Glomerular visceral epithelial cell (primary cell): ENCODE measurements around the gene PLCB1.
A peak's percentile ranks its signal among the peaks of the same experiment; 100 is the strongest.

Experiments
- DNase-seq: peaks from one replicate; pipeline ENCODE4 v3.0.0-alpha.2; 2016; ENCODE audit errors: extremely low spot score

The PLCB1 gene

DNA sequence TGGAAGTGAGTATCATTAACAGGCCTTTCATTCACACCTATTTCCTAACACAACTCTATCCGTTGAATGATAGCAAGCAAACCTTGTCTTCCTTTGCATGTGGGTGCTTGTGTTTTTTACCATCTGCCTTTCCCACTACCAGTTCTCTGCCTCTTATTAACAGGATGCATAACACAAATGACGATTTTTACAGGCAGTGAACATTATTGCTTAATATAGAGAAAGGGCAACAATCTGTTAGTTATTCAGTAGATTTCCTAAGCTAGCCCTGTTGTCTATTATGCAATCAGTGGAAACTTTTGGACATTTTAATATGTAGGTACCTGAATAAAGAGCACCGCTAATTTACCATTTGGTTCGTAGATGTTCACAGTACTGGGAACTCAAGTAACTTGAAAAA, 588.0 kb downstream of the PLCB1 start:
- DNase-seq = no peak

DNA sequence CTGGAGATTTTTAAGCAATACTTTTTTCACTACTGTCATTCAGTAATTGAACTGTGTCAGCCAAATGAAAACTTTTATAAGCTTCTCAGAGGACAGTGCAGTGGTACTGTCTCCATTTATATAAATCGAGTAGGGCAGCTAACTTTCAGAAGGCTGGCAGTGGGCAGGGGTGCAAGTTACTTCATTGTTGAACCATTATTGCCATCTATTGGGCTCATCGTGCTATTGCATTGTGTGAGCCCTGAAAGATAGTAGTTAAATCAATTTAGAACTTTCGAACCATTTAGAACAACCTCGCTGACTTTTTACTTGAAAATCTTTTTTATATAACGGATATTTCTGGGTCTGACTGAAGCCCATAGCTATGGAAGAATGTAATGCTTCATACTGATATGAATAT, 589.0 kb downstream of the PLCB1 start:
- DNase-seq = peak; percentile 72

DNA sequence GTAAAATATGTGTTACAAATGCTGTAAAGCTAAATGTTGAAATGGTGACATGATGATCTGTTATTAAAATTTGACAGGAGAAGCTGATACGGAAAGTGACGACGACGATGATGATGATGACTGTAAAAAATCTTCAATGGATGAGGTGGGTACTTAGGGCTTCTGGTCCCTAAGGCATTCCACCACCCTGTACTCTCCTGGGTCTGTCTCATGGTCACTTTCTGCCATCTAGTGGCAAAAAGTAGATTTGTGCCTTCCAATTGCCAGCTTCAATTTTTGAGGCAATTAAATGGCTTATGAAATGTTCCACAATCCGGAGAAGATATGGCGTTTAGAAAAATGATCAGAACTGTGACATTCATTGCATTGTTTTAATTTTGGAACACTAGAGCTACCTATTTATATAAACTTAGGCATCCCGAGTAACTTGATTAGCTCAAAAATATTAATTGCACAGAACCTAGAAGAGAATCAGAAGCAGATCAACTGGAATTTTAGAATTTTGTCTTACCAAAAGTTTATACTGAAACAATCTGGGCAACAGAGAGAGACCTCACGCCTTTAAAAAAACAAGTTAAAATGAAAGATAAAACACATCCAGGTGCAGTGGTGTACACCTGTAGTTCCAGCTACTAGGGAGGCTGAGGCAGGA, 590.3 kb downstream of the PLCB1 start:
- peak; percentile 77 for DNase-seq

DNA sequence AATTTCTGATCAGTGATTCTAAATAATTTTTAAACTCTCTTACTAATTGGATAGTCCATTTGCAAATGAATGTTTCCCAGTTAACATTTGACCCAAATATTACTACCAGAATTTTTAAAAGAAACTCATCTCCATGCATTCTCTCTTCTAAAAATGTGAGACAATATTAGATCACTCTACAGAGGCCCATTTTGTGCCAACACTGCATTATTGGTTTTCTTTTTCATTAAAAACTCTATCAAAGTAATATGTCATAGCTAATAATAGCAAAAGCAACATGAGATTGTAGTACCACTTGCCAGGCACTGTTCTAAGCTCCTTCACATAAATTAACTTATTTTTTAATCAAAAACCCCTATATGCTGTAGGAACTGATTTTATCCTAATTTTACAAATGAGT, 591.2 kb downstream of the PLCB1 start:
- no peak for DNase-seq

DNA sequence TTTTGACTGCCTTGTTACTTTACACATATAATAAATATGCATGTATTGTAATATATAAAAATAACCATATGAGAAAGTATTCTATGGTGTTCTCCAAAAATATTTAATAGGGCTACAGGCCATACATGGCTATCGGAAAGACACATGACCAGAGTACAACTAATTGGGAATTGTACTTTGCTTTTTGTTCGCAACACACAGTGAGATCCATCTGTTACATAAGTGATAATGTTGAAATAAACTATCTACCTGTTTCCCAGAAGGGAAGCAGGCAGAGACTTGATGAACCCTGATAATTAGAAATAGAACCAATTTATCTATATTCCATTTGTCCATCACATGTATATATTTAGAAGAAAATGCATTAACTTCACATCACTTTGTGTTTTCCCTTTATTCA, 592.8 kb downstream of the PLCB1 start:
- DNase-seq = no peak

DNA sequence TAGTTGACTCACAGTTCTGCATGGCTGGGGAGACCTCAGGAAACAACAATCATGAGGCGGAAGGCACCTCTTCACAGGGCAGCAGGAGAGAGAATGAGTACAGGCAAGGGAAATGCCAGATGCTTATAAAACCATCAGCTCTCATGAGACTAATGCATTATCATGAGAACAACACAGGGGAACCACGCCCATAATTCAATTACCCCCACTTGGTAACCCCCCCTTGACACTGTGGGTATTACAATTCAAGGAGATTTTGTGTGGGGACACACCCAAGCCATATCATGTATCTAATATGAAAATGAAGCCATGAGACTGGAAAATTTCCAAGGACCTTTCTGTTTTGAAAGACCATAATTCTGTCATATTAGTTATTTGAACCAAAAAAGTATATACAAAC, 594.4 kb downstream of the PLCB1 start:
- DNase-seq = no peak

DNA sequence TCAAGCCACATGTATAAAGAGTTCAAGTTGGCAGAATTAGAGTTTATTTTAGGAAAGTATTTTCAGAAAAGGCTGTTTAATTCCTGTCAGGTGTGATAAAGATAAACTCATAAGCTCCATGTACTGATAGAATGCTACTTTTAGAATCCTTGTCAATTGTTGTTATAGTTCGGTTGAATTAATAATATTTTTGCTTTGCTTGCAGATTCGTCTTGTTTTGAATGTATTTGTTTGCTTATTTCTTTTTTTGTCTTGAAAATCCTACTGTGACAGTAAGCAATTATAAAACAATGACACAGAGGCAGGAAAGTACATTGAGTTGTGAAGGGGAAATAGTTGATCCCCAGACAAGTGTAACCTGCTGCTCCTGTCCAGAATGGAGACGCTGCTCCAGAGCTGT, 602.9 kb downstream of the PLCB1 start:
- no peak for DNase-seq

DNA sequence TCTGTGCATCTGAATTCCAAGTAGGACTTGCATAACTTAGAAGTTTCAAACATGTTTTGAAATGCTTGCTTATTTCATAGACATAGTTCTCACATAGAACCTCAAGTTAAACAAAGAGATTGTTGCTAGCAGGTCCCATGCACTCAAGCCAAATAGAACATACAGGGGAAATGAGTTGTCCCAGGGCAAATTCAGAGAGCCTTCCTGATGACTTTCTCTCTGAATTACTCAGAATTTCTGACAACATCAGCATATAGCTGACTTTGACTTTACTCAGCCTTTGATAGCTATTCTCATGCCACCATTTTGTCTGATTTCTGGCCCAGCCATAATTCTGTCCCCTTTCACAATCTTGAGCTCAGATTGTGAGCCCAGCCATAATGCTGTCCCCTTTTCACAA, 603.6 kb downstream of the PLCB1 start:
- no peak for DNase-seq

DNA sequence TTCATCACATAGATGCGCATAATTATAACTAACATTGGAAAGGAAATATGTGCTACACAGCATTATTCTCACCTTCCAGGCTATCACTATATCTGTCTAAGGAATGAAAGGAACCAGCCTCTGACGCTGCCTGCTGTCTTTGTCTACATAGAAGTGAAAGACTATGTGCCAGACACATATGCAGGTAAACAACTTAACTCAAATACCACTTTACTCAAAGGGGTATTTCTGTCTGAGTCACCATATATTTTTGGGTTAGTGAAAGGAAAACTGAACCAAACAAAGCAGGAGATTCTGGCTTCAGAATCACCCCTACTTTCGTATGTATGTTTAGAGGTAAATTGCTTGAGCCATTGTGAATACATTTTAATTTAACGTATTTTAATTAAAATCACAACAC, 608.2 kb downstream of the PLCB1 start:
- no peak for DNase-seq

DNA sequence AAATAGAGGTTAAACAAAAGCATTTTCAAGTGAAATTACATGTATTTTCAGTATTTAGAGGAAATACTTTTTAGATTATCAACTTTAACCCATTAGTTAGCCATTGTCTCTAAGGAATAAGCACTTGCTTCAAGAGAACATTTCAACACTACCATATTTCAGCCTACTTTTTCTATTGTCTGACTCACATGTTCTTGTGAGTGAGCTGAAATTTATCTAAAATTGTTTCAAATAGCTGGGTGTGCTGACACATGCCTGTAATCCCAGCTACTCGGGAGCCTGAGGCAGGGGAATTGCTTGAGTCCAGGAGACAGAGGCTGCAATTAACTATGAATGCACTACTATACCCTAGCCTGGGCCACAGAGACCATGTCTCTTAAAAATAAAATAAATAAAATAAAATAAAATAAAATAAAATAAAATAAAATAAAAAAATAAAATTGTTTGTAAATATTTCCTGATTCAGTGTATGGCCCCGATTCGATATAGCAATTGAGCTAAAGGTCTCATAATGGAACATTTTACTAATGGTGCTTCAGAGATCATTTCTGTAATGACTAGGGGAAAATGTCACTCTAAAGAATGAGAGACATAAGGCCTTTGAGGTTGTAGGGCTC, 612.3 kb downstream of the PLCB1 start:
- no peak for DNase-seq

DNA sequence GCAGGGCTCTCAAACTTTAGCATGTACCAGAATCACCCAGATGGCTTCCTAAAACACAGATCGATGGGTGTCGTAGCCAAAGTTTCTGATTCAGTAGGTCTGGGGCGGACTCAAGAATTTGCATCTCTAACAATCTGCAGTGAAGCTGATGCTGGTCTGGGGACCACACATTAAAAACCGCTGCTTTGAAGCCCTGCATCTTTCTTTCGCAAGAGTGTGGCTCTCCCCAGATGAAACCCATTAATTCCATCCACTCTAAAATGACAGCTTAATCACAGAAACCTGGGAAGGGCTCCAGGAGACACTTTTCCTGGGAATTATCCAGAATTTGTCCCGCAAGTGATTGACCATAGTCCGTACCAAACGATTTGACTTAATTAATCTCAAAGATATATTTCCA, 617.0 kb downstream of the PLCB1 start:
- no peak for DNase-seq

DNA sequence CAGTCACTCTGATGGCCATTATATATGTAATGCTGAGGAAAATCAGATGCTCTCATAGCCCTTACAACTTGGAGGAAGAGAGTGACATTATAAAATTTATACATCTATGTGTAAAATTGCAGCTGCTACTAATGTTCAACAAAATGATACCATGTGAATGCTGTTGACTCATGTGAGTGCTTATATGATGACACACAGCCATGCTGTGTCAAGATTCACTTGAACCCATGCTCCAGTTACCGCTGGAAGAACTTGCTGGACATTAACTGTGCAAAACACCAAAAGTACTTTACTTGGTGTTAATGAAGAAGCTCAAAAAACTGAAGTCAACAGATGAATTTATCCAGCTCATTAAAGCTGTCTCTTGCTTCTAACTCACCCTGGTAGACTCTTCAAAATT, 617.9 kb downstream of the PLCB1 start:
- DNase-seq = no peak

DNA sequence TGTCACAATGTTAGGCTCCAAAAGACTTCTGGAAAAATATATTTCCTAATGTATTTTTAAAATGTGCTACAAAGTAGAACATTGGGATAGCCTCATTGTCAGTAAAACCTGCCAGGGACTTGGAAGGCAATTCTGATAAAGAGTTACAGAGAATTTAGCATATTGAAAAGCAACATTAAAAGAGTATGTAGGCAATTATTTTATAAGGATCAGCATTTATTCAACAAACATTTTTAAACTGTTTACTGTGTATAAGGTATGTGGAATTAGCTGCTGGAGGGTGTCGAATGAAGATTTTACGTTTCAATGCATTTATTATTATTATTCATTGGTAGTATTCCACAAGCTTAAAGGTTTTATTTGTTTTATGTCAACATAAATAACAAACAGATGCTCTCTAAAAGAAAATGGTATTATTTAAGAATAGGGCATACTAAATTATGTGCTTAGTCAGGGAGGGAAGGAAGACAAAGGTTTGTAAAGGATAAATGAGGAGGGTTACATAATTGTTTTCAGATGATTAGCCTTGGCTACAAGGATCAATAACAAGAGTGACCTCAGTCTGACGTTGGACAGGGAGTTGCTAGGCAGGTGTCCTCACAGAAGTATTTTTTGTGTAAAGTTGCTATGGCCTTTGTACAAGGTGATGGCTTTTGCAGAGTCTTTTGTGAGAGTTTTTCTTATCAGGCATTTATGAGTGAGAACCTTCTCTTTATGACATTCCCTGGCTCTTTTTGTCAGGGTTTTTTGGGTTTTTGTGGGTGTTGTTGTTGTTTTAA, 623.5 kb downstream of the PLCB1 start:
- DNase-seq = no peak

DNA sequence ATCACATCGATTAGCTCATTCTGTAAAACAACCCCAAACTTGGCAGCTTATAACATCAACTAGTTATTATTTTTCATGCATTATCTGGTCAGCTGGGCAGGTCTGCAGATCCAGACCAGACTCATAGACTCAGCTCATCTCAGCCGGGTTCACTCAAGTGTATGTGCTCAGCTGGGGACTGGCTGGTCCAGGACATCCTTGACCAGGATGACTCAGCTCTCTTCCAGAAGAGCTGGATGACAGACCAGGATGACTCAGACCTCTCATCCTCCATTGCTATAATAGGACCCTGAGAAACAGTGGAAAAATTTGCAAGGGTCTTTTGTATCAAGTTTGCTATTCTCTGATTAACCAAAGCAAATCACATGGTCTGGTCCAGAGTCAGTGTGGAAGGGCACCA, 624.3 kb downstream of the PLCB1 start:
- peak; percentile 96 for DNase-seq

DNA sequence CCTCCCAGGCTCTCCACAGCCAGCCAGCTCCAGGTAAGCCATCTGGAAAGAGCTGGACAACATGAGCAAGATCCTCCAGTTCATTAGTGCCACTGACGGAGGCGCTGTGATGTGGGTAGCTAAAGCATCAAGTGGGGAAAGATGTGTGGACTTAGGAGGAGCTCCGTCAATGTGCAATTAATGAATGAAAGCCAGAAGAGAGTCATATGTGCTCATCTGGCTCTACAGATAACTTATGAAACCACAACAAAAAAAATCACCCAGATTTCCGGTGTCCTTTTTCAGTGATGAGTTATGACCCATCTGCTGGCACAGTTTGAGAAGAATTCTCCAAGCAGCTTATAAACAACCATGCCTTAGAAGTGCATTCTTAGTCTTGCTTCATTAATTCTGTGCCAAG, 625.1 kb downstream of the PLCB1 start:
- DNase-seq = peak; percentile 93

DNA sequence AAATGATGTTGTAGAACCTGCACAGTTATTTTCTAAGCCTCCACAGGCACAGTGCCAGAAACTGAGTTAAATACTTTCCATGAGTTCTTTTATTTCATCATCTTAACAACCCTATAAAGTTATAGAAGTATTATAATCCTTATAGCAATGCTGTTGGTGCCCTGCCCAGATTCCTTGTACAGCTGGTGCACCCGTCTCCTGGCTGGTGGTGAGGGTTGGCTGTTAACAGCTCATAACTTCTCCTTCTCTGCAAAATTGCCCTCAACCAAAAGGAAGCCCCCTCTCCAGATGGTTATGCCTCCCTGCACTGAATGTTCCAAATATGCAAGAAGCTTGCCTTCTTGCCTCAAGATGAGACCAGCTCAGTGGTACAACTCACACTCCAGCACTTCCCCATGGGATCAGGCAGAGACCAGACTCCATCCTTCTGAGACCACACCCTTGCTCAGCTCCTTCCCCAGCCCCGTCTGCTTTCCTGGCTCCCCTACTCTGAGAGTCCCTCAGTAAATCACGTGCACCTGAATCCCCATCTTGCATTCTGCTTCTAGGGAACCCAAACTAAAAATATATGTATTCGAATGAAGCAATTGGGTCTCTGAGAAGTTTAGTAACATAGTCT, 632.4 kb downstream of the PLCB1 start:
- no peak for DNase-seq

DNA sequence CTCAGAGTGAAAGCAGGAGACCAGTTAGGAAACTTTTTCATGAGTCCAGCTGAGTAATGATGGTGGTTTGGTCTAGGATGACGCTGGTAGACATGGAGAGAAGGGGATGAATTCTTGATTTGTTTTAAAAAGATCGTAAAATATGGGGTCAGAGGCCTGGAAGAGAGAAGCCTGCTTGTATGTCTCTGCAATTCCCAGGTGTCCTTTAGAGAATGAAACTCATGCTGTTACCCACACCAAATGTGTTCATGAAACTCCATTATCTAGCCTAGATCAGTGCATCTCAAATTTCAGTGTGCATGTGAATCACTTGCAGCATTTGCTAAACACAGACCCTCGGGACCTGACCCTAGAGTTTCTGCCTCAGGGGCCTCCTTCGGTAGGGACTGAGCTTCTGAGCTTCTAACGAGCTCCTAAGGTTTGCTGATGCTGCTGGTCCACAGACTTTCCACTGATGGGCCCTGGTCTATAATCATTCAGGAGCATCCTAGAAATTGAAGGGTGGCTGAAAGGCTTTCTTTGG, 634.9 kb downstream of the PLCB1 start:
- no peak for DNase-seq

DNA sequence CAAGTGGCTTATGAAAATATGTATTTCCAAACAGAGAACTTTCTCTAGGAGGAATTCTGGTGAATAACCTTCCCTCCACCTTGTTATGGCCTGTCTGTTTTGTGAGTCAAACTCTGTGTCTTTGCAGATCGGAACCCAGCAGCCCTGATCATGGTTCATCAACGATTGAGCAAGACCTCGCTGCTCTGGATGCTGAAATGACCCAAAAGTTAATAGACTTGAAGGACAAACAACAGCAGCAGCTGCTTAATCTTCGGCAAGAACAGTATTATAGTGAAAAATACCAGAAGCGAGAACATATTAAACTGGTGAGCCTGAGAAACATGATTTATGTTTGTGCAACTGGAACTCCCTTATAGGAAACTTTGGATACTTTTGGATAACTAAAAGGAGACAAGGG, 642.3 kb downstream of the PLCB1 start:
- no peak for DNase-seq

DNA sequence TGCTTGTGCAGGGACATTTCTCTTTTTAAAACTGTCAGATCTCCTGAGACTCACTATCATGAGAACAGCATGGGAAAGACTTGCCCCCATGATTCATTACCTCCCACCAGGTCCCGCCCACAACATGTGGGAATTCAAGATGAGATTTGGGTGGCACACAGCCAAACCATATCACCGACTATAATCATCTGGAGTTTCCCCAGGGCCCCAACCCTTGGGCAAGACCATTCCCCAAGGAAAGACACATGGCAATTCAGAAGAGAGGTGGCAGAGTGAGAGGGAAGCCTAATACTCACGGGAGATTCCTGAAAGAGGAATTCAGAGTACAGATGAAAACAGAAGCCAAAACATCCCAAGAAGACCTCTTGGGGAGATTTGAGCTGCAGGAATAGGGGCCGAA, 645.8 kb downstream of the PLCB1 start:
- peak; percentile 49 for DNase-seq

DNA sequence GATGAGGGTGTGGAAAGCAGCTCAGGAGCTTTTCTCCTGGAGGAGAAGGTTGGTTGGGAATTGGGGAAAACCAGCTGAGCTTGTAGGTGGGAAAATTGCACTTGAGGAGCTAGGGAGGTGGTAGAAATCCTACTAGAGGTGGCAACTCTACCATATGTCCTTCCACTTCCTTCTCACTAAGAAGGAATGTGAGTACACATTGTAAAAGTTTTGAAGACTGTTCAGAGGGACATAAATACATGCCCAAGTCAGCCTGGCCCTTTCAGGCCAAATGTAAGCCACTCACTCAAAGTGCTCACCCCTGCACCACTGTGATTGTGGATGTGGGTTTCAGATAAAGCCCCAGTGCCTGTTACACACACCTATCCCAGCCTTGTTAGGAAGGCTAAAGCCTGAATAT, 646.3 kb downstream of the PLCB1 start:
- DNase-seq = no peak

DNA sequence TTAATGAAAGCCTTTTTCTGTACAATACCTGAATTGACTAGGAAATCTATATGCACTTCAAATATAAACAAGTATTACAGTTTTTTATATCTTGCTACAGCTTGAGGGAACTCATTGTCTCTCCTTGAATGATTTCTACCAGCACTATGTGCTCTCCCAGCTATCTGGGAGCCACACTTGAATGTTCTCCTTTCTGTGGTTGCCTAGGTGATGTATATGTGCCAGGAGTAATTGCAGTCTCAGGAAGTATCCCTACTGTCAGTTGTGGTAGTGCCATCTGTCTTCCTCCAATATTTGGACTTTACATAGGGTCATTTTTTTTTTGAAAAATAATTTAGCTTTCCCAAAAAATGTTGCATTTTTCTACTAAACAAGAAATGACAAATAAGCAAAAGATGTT, 648.8 kb downstream of the PLCB1 start:
- no peak for DNase-seq

DNA sequence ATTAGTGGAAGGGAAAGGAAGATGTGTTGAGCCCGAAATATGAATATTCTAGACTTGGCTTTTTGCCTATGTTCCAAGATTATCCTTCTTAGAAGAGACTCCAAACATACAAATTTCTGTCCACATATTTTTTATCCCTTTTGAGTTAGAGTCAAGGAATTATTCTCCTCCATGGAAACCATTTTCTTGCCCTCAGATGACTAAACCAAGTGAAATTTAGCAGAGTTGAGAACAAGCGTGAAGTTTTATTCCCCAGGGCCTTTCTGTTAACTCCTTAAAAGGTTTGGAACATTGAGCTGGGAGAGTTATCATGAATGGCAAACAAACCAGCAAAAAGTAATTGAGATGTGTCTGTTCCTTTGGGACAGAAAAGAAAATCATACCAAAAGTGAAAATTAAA, 650.7 kb downstream of the PLCB1 start:
- DNase-seq = no peak

DNA sequence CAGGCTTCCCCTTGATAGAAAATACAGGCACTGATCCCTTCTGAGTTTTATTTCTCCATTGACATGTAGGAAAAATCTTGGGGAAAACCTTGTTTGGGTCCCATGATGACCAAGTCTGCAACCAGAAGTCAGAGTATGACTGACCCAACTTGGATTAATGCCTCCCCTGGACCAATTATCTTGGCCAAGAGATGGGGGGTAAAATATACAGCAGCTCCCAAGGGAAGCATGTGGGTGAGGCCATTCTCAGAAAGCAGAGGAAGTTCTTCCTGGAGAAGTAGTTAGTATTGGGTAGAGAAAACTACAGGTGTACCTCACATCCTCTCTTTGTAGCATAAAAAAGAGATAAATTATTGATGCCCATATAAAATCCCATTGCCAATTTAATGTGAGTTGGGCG, 651.7 kb downstream of the PLCB1 start:
- no peak for DNase-seq
